Fibroblast of the conjunctiva (primary cell): ENCODE results near the gene SAG.

ENCODE experiments used
- DNase-seq: peaks from one replicate; pipeline ENCODE4 v3.0.0-alpha.2; 2010; ENCODE audit warnings: low read depth

The SAG gene

DNA sequence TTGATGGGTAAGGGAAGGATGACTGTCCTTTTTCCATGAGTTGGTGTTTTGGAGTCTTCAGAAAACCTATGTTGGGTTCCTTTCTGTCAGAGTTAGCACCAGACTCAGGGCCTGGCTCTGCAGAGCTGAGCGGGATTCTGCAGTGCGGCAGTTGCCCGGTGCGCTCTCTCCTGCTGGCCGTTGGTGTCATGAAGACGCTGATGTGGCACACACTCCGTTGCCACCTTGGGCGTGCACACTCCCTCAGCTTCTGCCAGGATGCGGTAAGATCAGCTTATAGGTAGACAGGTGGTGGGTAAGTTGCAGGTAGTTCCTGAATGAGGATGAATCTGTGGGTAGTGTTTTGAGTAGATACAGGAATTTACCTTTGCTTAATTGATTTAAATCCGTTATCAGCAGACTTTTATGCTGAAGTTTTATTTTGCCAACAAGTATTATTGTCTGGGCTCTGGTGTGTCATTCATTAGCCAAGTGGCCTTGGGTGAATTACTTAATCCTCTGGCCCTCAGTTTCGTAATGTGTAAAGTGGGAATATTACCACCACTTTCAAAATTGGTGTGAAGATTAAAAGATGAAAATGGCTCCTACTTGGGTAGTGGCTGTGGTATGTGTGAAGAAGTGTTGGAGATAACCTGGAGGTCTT is 73.5 kb downstream of the SAG start:
- DNase-seq: no peak

GRCh38 chr2:233381638-233381995 is 74.0 kb downstream of the SAG start:
- no peak for DNase-seq

- no peak for DNase-seq
These were observed 76.4 kb downstream of the SAG start for GRCh38 chr2:233384015-233384414.

GRCh38 chr2:233384811-233385488 is 77.3 kb downstream of the SAG start:
- DNase-seq: no peak

- DNase-seq: no peak
These were observed 78.0 kb downstream of the SAG start for GRCh38 chr2:233385489-233386044.

DNA sequence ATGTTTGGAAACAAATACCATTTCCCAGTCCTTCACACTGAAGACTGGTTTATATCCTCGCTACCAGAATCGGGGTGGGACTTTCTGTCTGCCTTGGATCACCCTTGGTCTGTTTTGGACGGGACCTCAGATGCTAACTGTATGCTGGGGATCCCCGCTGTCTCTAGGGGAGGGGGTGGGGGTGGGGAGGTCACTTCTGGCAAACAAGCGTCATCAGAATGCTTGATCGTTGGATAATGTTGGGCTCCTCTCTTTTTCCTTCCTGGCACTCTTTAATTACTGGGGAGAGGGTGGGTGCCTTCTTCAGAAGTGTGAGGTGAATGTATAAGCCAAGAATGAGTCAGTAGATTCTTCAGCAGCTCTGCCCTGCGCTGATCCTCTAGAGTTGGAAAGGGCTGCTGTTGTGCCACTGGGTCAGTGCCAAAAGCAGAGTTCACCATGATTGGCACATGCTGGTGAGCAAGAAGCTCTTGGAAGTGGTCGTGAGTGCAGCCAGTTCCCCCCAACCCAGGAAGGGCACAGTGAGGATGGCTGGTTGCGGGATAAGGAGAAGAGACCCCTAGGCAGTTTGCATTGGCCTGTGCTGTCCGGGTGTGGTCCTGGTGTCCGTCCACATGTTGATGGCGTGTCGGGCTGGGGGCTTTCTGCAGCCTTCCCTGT is 78.9 kb downstream of the SAG start:
- peak; percentile 49 for DNase-seq

DNA sequence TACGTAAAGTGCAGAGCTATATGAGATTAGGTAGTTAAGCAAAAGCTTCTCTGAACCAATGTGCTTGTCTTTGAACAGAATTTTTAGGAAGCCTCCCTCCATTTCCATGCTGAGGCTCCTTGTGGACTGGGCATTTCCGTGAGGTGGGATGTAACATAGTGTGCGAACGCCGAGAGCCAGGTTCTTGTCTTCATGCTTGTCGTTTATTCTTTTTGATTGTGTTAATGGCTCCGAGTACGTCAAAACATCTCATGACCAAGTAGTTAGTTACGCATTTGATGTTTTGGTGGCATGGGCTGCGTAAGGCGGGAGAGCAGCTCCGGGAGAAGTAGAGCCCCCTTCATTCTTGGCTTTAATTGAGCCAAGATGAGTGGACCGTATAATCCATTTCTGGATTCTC is 79.6 kb downstream of the SAG start:
- DNase-seq: no peak

DNA sequence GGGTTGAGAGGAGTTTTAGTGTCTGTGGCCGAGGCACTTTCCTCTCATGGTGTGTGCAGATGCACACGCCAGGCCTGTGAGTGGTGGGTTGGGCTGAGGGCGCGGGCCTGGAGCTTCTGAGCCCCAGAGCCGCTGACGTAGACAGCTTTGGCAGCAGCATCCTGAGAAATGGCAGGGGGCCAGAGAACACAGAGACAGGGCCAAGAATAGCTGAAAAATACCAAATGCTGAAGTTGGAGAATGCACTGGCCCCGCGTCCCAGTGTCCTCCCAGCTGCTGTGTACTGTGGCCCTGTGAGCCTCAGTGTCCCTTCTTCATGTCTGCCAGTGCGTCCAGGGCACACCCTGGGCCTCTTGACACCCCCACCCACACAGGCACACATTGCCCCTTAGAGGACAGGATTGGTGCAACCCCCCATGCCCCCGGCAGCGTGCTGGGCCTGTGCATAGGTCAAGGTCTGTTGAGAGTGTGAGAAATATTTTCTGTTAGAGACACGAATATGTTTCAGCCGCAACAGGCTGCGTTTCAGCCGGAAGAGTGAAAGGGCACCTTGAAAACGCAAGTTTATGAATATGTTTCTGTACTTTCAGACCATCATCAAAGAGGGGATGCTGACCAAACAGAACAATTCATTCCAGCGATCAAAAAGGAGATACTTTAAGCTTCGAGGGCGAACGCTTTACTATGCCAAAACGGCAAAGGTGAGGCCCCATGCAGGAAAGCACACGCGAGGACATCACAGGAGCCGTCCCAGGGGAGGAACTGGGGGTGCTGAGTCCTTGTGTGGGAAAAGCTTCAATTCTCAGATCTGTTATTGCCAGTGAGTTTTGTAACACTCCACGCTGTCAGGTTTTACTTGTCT is 80.3 kb downstream of the SAG start:
- DNase-seq: peak; percentile 91

GRCh38 chr2:233389601-233390125 is 82.0 kb downstream of the SAG start:
- no peak for DNase-seq

GRCh38 chr2:233395687-233396086 is 88.1 kb downstream of the SAG start:
- no peak for DNase-seq
